Caco-2 (cell line): Measurements from ENCODE around the gene ZNF683. TPM values are rescaled to one million over a fixed set of nuclear protein-coding genes. Genes with fewer than 3 reads are reported as not detected.
"Not testable (repeated sequence)": the region's sequence is repeated elsewhere in the genome, so short reads cannot be mapped to it uniquely, and the experiment has no call there.

ENCODE experiments used
- BruUV-seq: library from RNA; stranded (reverse); fragments of 400-500 nt; replicated peaks from 2 replicates; lab custom pipeline; 2021; lab: Mats Ljungman, UMichigan
- CTCF ChIA-PET: fragments of 300-600 bp; sonication (Branson Sonifier 250); formaldehyde crosslinking; loops from one replicate; lab custom pipeline; 2022; ENCODE audit warnings: antibody characterized with exemption; lab: Charles Lee
- POLR2A ChIA-PET: fragments of 300-600 bp; sonication (Branson Sonifier 250); formaldehyde crosslinking; loops from one replicate; lab custom pipeline; 2022; ENCODE audit warnings: antibody characterized with exemption; lab: Charles Lee
- DNase-seq, 2 experiments: peaks; one replicate each; pipeline versions ENCODE4 v3.0.0 to v3.0.0-alpha.2; 2020 to 2022
- H3K27me3 ChIP-seq: replicated peaks from 2 replicates; pipeline ENCODE4 v1.6.0; 2011; ENCODE audit warnings: low read length; ENCODE audit not compliant: control insufficient read depth, insufficient read depth
- H3K36me3 ChIP-seq: 2 replicates; pipeline ENCODE4 v1.5.1; 2011; ENCODE audit warnings: low read length; ENCODE audit not compliant: control insufficient read depth, insufficient read depth
- H3K4me1 ChIP-seq: fragments of 250-450 bp; sonication (Bioruptor Pico); 2 replicates; pipeline ENCODE4 v1.5.1; 2020; ENCODE audit warnings: mild to moderate bottlenecking
- H3K4me3 ChIP-seq: 2 replicates; pipeline ENCODE4 v1.5.1; 2011; ENCODE audit warnings: low read depth, mild to moderate bottlenecking, control low read depth, low read length
- H3K9me3 ChIP-seq: fragments of 250-450 bp; sonication (Bioruptor Pico); 2 replicates; pipeline ENCODE4 v1.5.1; 2020; ENCODE audit warnings: mild to moderate bottlenecking, moderate library complexity
- H3K27ac Mint-ChIP-seq: one replicate; pipeline ENCODE4 v1.8.0; 2022; ENCODE audit warnings: mixed read lengths; ENCODE audit not compliant: unreplicated experiment
- H3K27me3 Mint-ChIP-seq: one replicate; pipeline ENCODE4 v1.8.0; 2022; ENCODE audit warnings: mixed read lengths; ENCODE audit not compliant: insufficient read depth, unreplicated experiment
- H3K36me3 Mint-ChIP-seq: one replicate; pipeline ENCODE4 v1.8.0; 2022; ENCODE audit warnings: mild to moderate bottlenecking, mixed read lengths; ENCODE audit not compliant: insufficient read depth, unreplicated experiment
- H3K4me1 Mint-ChIP-seq: one replicate; pipeline ENCODE4 v1.8.0; 2022; ENCODE audit warnings: low read depth, mixed read lengths; ENCODE audit not compliant: unreplicated experiment
- H3K4me3 Mint-ChIP-seq: one replicate; pipeline ENCODE4 v1.8.0; 2022; ENCODE audit warnings: mild to moderate bottlenecking, moderate library complexity, mixed read lengths; ENCODE audit not compliant: unreplicated experiment
- H3K9me3 Mint-ChIP-seq: one replicate; pipeline ENCODE4 v1.8.0; 2022; ENCODE audit warnings: mixed read lengths; ENCODE audit not compliant: unreplicated experiment
- intact Hi-C: fragments of 100-400 bp; cut with micrococcal nuclease; formaldehyde crosslinking; loops from one replicate; pipeline ENCODE4 v1.10.0; 2022; ENCODE audit not compliant: unreplicated experiment
- total RNA-seq: library from RNA; stranded (reverse); gene quantifications from 2 replicates; pipeline ENCODE4 v1.2.3, GENCODE V29; 2022
- TF ChIP-seq, protein P1 (sequence below), 2 experiments: fragments of 200-600 bp in 1 of 2; IDR thresholded peaks; 1 replicate in 1 of 2; 2 replicates in 1 of 2; pipeline versions ENCODE4 v1.5.1 to v1.8.0; 2011 to 2022; ENCODE audit warnings: antibody characterized with exemption in 1 of 2, control low read depth in 1 of 2, inconsistent platforms in 1 of 2, low read depth in 1 of 2, low read length in 1 of 2, mild to moderate bottlenecking in 1 of 2, moderate library complexity in 1 of 2; ENCODE audit not compliant: insufficient read depth in 1 of 2, severe bottlenecking in 1 of 2, unreplicated experiment in 1 of 2

ZNF683 gene
- total RNA-seq, 1 experiment from 2014 or later: not detected

- DNase-seq: no peak
- Mint-ChIP-seq H3K36me3 (peaks cover under 1% of the 10 kb centered on the region), H3K4me1 (peaks cover 6% of the 10 kb centered on the region), H3K4me3 (no peak overlapping the region), H3K27me3 (no peaks in the 10 kb centered on the region), H3K27ac (no peak overlapping the region), H3K9me3 (no peaks in the 10 kb centered on the region)
- POLR2A ChIA-PET: no interaction called here
- BruUV-seq: no TSS peak
- Histone ChIP-seq H3K4me3 (no peak overlapping the region), H3K9me3 (no peaks in the 10 kb centered on the region), H3K36me3 (no peaks in the 10 kb centered on the region), H3K27me3 (no peaks in the 10 kb centered on the region), H3K4me1 (no peaks in the 10 kb centered on the region; the same call in 1 of the 2 replicates)
- TF ChIP-seq, protein P1, sequence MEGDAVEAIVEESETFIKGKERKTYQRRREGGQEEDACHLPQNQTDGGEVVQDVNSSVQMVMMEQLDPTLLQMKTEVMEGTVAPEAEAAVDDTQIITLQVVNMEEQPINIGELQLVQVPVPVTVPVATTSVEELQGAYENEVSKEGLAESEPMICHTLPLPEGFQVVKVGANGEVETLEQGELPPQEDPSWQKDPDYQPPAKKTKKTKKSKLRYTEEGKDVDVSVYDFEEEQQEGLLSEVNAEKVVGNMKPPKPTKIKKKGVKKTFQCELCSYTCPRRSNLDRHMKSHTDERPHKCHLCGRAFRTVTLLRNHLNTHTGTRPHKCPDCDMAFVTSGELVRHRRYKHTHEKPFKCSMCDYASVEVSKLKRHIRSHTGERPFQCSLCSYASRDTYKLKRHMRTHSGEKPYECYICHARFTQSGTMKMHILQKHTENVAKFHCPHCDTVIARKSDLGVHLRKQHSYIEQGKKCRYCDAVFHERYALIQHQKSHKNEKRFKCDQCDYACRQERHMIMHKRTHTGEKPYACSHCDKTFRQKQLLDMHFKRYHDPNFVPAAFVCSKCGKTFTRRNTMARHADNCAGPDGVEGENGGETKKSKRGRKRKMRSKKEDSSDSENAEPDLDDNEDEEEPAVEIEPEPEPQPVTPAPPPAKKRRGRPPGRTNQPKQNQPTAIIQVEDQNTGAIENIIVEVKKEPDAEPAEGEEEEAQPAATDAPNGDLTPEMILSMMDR (IDR thresholded peaks at IDR 0.05; ENCODE audit: insufficient read depth in 1 of 2, low read depth in 1 of 2, low read length in 1 of 2, severe bottlenecking in 1 of 2, unreplicated experiment in 1 of 2): no peak
- intact Hi-C loops: no loop called here
- CTCF ChIA-PET: no interaction called here
Observed at GRCh38 chr1:26376050-26376449, 3.5 kb upstream of the ZNF683 start.

DNA sequence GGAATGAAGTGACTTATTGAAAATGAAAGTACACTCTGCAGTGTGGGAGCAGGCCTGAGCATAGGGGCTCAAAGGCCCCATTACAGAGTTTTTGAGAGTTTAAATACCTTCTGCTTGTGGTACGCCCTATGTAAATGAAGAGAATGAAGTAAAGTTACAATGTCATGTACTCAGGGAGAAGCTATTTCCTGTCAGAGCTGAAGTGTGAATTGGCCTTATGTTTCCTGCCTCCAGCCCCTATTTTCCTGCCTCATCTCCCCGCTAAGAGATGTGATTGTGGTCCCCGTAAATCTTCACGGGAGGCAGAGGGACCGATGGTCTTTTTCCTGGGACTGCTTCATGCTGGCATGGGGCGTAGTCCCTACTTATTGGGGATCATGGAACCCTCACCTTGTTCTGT is 2.5 kb upstream of the ZNF683 start:
- H3K9me3 Mint-ChIP-seq: no peaks in the 10 kb centered on the region
- ChIA-PET CTCF (no interaction called here), POLR2A (no interaction called here)
- H3K4me1 Mint-ChIP-seq: peaks cover 6% of the 10 kb centered on the region
- Histone ChIP-seq H3K27me3 (no peaks in the 10 kb centered on the region), H3K4me3 (no peak overlapping the region), H3K36me3 (no peaks in the 10 kb centered on the region), H3K4me1 (no peaks in the 10 kb centered on the region; the same call in 1 of the 2 replicates), H3K9me3 (no peaks in the 10 kb centered on the region)
- TF ChIP-seq, protein P1 (IDR thresholded peaks at IDR 0.05; ENCODE audit: insufficient read depth in 1 of 2, low read depth in 1 of 2, low read length in 1 of 2, severe bottlenecking in 1 of 2, unreplicated experiment in 1 of 2): no peak
- H3K36me3 Mint-ChIP-seq: peaks cover 4% of the 10 kb centered on the region
- intact Hi-C loops: no loop called here
- no peak for DNase-seq
- BruUV-seq: no TSS peak
- no peak overlapping the region for H3K27ac Mint-ChIP-seq
- no peaks in the 10 kb centered on the region for H3K27me3 Mint-ChIP-seq
- H3K4me3 Mint-ChIP-seq: no peak overlapping the region

- DNase-seq, H3K9me3 Mint-ChIP-seq, intact Hi-C loops, H3K27ac Mint-ChIP-seq, H3K27me3 ChIP-seq, H3K36me3 ChIP-seq, H3K4me1 Mint-ChIP-seq, POLR2A ChIA-PET, H3K4me3 Mint-ChIP-seq, H3K9me3 ChIP-seq, H3K4me1 ChIP-seq, BruUV-seq, H3K36me3 Mint-ChIP-seq, H3K4me3 ChIP-seq, H3K27me3 Mint-ChIP-seq: not testable (repeated sequence)
- CTCF ChIA-PET: interaction anchor here (0.6 kb wide), 1 partner anchor 172 kb away, joined by 3 read pairs; no protein-coding TSS in a partner anchor
Observed at GRCh38 chr1:26374361-26374760, 1.8 kb upstream of the ZNF683 start.
